ENCODE data around the gene ARID1B. TPM values are rescaled to one million over a fixed set of nuclear protein-coding genes. Genes with fewer than 3 reads are reported as not detected.

The ARID1B gene
- polyA plus RNA-seq, 1 donor, result 66.0 TPM

DNA sequence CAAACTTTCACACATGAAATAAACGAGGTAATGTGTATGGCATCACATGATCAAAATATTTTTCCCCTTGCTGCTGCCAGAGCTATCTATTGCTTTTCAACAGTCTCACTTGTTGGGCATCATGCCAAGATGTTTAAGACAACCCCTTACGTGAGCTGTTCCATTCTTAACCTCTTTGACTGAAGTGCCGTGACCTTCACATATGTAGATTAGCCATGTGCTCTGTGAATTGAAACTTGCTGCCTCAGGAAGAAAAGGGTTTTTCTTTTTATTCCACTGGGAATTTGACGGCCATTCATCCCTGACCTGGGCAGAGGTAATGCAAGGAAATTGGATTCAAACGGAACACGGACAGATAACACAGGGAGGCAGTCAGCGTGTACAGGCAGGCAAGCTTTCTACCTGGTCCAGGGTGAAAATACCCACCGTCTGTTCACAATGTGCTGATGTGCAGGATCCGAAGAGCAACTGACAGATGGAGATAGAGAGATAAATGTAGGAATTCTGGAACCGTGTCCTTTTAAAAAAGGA lies 14.2 kb downstream of the ARID1B start:
- no peak for DNase-seq (ENCODE audit: low read depth)

DNA sequence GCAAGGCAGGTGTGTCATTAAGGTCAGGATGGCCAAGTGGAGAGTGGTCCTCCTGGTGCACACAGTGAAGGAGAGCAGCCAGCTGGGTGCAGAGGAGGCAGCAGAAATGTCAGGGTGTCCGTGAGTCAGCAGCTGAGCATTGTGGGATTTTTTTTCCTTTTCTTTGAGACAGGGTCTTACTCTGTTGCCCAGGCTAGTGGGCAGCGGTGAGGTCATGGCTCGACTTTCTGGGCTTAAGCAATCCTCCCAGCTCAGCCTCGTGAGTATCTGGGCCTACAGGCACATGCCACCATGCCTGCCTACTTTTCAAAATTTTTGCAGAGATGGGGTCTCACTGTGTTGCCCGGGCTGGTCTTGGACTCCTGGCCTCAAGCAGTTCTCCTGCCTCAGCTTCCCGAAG lies 16.0 kb downstream of the ARID1B start:
- no peak for DNase-seq (ENCODE audit: low read depth)

DNA sequence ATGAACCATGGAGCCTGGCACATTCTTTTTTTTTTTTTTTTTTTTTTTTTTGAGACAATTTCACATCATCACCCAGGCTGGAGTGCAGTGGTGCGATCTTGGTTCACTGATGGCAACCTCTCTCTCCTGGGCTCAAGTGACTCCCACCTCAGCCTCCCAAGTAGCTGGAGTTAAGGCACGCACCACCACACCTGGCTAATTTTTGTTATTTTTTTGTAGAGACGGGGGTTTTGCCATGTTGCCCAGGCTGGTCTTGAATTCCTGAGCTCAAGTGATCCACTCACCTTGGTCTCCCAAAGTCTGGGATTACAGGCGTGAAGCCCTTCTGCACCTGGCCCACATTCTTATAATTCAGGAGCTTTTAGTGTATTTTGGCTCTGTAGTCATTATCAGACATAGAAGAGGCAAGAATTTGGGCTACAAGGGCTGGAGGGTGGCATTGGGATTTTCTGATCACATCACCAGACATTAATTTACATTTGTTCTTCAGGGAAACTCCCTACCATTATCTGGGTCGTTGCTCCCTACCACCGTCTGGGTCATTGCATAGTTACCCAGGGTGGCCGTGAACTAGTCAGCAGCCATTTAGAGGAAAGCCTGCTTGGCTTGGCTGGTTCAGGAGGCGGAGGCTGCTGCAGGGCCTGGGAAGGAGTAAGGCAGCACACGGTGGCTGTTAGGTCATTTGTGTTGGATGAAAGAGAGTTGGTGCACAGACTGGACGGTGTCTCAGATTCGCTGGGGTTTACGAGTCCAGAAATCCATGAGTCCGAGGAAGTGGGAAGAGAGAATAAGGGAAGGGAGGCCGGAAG lies 17.6 kb downstream of the ARID1B start:
- no peak for DNase-seq (ENCODE audit: low read depth)

DNA sequence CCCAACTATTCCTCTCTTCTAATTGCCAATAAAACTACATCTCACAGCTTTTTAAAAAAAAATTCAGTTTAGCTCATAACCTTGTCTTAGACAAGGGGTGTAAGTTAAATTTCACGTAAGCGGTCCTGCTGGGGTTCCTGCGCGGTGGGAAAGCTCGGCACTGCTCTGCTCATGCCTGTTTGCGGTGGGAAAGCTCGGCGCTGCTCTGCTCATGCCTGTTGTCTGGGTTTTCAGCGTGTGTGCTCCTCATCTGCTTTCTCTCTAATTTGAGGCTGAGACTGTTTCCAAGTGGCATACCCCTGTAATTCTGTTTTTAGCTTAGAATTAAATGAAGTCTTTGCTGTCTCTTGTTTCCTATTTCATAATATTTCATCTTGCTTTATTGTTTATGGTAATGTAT lies 18.6 kb downstream of the ARID1B start:
- no peak for DNase-seq (ENCODE audit: low read depth)

DNA sequence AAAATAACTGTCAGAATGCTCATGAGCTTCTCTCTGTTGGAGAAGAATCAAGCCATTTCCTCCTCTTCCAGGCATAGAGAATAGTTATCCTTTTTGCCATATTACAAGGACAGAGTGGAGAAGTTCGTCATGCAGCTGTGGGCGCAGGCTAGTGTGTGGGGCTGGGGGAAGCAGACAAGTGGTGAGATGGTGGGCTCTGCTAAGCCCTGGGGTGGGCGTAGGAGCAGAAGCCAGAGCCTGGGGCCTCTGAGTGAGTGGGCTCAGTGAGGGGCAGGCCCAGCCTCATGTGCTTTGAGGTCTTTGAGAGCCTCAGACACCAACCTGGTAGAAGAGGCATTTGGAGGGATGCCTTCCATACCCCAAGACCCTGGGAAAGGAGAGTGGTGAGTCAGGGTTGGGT lies 19.4 kb downstream of the ARID1B start:
- no peak for DNase-seq (ENCODE audit: low read depth)

DNA sequence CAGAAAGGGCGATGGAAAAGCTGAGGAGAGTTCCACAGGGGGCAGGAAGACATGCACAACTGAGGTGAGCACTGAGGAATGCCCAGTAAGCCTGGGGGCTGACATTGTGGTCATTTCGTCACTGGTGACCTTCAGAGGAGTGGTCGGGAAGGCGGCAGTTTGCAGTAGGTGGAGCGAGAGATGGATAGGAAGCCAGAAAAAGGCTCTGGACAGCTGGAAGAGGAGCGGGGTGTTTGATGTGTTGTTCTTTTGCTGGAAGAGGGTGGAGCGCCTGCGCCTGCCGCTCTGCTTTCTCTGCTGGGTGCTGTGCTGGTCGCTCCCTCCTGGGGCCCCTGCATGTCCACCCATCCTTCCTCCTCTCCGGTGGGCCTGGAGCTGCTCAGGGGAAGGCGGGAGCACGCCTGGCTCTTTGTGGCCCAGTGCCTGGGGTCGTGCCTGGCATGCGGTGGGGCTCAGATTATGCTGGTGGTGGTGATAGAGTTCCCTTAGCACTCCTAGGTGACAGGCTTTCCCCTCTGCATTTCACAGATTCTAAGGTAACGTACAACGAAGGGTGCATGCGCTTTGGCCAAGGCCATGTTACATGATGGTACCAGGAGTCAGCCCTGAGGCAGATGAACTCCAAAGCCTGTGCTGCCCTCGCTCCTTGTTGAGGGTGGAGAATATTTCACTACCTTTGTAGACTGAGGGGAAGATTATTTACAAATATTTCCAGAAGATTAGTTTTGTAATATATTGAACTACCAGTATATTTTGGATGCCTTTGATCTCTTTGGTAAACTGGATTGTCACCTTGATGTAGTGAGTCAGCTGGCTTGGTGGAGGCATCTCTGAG lies 20.9 kb downstream of the ARID1B start:
- no peak for DNase-seq (ENCODE audit: low read depth)

DNA sequence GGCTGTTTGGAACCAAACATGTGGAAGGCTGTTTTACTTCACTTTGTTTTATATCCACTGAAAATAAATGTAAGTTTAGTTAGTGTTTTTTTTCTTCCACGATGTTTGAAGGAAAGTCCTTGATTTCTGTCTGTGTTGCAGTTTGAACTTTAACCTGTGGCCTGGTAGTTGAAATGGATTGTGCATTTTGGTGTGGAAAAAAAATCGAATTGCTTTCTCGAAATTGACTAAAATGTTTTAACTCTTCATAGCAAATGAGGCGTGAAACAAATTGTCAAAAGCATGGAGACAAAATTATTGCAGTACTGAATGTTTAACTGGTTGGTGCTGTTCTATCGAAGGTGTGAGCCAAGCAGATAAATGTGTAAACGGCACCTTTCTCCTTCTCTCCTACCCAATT lies 24.5 kb downstream of the ARID1B start:
- DNase-seq (ENCODE audit: low read depth), result no peak

DNA sequence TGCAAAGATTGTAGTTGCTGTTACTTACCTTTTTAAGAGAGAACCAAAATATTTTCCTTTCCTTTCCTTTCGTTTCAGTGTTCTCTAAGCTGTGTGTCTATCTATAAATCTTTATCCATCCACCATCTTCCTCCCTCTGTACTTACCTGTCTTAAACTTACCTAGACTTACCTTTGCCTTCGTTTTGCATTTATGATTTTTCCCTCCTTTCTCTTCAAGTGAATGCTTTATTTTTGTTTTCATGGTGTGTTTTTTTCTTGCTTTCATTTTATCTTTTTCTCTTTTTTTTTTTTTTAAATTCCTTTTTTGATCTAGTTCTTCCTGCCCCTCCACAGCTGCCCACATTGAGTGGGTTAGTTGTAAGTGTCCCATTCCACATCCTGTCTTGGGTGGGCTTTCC lies 26.2 kb downstream of the ARID1B start:
- DNase-seq (ENCODE audit: low read depth), result no peak

DNA sequence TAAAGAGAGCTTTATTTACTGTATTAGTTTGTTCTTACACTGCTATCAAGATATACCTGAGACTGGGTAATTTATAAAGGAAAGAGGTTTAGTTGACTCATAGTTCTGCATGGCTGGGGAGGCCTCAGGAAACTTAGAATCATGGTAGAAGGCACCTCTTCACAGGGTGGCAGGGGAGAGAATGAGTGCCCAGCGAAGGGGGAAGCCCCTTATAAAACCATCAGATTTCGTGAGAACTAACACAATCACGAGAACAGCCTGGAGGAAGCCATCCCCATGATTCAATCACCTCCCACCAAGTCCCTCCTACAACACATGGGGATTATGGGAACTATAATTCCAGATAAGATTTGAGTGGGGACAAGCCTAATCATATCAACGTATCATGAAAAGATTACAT lies 27.2 kb downstream of the ARID1B start:
- no peak for DNase-seq (ENCODE audit: low read depth)

DNA sequence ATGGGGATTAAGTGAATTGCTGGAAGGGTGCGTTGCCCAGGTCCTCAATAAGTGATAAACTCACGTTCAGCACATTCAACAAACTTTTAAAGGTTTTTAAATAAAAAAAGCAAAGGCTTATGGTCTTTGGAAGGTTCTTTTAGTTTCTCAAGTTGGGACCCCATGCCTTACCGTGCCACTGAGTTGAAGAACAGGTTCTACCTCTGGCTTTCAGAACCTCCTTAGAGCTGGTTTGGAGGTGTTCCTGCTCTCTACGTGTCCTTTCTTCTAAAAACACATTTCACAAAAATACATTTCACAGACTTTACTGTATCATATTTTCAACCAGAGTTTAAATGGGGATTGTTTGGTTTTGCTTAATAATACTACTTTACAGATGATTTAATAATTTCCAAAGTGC lies 29.0 kb downstream of the ARID1B start:
- DNase-seq (ENCODE audit: low read depth), result no peak

DNA sequence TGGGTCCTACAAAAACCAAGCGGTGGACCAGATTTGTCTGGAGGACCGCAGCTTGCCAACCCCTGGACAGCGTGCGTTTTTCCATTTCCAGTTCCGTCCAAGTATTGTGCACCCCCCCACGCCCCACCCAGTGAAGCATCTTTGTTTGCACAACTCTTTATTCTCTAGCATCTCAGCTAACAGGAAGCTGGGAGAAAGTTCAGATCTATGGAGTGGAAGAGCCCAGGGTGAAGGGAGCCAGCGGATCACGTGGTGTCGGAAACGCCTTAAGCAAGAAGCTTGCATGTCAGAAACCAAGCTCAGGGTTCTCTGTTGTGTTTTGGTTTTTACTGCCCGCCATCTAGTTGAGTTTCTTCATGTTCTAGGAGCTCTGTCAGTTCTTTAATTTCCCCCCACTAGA lies 29.9 kb downstream of the ARID1B start:
- DNase-seq (ENCODE audit: low read depth), result no peak

DNA sequence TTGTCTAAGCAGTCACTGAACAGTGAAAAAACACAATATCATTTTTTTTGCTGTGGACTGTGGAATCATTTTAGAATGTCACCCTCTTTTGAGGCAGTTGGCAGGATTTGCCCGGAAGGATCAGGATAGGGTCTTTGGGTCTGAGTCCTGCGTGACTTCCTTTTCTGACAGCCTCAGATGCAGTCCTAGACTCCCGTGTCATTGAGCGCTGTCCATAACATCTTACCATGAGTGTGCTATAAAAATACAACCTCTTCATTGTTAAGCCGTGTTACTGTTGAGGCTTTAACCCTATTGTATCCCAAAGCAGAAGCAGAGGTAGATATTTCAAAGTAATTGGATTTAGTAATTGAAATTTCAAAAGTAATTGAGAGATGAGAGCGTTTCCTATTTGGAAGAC lies 30.6 kb downstream of the ARID1B start:
- DNase-seq (ENCODE audit: low read depth), result no peak

DNA sequence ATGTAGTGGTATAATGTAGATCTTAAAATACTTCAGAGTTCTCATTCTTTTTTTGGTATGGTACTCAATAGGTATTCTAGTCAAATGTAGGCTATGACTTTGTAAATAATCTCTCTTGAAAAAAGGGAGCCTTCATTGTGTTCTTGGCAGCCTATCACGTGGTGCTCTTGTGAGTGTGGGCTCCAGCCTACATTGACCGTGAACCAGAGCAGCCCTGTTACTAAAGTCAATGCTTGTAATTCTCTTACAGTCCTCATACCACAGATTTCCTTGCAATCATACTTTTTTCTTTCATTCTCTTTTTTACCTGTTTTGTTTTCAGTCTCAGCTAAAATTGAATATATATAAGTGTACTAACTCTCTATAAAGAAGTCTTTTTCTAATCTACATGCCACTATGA lies 31.1 kb downstream of the ARID1B start:
- no peak for DNase-seq (ENCODE audit: low read depth)

DNA sequence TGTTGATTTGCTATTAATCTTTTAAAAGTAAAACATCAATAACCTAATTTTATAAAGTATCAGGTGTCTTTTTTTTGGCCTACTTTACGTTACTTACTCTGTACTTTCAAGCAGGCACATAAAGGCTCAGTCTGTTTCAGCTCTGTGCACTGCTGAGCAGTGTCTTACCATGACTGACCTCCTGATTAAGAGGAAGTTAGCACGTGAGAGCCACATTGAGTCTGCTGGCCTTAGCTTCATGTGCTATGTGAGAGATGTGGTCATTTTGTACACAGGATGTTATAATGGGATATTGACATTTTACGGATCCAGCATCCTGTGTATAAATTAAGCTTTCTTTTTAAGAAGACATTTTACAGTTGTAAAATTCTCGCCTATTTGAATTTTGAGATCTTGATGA lies 31.9 kb downstream of the ARID1B start:
- DNase-seq (ENCODE audit: low read depth), result no peak

DNA sequence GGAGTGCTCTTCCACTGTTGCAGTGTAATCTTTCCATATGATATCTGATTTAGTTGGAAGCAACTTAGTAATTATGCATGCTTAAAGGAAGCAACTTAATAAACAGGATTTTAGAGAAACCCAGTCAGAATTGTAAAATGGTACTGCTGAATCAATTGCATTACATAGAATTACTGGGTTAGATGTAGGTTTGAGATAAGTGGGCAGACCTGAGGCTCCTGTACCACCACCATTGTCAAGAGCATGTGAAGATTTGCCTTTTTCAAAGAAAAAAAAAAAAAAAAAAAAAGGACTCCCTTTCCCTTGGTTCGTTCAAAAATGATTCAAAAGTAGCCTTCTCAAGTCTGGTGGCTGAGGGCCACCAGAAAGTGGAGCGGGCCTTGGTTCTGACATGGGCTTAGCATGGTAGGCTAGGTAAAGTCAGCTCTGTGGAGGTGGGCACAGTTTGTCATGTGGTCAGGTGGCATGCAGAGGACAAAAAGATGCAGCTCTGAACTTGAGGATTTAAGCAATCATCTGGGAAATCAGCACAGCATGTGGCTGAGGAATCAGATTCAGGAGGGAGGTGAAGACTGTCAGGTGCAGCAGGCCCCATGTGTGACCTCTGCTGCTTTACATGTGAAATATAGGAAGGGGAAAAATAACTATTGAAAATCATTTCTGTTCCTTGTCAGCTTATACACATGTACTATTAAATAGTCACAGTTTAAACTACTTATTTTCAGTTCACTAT lies 32.4 kb downstream of the ARID1B start:
- DNase-seq (ENCODE audit: low read depth), result no peak

DNA sequence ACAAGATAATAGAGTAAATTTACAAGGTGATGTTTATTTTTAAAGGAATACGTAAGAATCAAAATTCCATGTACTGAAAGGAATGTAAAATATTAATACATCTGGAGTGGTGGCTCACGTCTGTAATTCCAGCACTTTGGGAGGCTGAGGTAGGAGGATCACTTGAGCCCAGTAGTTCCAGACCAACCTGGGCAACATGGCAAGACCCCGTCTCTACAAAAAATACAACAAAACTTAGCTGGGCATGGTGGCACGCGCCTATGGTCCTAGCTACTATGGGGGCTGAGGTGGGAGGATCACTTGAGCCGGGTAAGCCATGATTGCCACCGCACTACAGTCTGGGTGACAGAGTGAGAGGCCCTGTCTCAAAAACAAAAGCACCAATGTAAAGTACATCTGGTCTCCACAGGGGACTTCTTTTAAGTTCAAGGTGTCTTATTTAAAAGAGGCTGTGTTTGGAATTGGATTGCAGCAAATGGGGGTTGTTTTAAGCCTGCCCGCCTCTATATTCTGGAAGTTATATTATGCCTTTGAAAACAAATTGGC lies 36.9 kb downstream of the ARID1B start:
- no peak for DNase-seq (ENCODE audit: low read depth)

DNA sequence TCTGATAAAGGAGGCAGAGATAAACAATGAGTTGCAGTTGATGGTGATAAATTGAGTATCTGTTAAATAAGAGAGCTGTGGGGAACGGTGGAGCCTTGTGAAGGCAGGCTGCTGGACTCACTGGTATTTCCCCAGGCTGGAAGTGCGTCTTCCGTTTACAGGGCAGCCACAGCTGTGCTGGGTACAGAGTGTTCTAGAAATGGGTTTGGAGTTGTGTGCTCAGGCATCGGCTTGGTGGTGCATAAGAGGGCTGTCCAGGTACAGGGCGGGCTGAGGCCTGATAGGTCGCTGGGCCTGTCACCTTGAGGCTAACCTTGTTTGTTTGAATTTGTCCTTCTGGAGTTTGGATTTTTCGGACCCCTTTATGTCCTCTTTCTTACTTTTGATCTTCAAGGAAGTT lies 39.3 kb downstream of the ARID1B start:
- no peak for DNase-seq (ENCODE audit: low read depth)

DNA sequence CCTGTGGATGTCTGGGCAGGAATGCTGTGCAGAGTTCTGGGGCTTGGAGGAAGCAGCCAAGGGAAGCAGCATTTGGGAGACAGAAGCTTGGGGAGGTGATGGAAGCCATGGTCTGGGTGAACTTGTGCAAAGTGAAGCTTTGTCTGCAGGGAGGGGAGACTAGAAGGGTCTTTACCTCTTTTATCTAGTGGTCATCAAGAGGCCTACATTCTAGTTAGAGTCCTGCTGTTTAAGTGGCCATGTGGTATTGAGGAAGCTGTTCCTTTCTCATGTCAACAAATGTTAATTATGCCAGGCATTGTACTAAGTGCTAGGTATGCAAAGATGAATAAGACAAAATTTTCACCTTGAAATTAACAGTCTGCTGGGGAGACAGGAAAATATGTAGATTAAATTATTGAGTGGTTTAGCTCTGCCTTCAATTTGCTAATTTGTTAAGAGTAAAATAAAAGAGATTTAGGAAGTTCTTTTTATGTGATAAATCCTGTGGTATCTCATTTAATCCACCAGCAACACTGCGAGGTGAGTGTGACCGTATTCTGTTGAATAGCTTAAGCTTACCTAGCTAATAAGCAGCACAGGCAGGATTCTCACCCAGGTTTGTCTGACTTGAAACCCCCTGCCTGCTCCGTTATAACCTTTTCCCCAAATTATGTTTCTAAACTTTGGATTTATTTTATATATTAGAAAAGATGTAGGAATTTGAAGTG lies 43.1 kb downstream of the ARID1B start:
- no peak for DNase-seq (ENCODE audit: low read depth)

DNA sequence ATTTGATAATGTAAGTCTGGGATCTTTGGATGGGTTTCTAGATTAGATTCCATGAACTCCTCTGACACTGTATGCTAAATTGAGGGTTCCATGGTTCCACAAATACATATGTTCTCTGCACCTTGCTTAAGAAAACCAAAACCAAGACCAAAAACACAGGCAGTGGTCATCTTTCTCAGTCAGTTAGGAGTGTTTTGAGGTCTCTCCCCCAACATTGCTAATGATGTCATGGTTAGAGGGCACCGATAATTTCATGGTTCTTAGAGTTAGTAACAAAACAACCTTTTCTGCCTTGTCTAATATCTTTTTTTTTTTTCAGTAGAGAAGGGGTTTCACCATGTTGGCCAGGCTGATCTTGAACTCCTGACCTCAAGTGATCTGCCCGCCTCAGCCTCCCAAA lies 44.5 kb downstream of the ARID1B start:
- no peak for DNase-seq (ENCODE audit: low read depth)

DNA sequence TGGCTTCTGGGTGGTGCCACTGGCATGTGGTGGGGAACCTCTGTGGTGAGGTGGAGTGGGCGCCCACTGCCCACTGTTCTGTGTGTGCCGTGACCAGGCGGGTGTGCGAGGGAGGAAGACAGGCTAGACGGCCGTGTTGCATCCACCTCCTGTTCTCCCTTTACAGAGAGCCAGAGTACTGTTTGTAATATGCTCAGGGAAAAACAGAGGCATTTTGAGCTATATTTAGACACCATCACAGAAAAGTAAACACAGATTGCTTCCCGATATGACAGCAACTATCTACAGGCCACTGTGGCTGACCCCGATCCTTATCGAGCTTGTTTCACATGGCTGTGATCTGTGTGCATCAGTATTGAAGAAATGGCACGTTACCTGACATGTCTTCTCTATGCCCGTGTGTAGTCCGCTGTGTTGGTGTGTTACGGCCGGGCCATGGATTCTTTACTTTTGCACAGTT lies 45.6 kb downstream of the ARID1B start:
- DNase-seq (ENCODE audit: low read depth), result no peak

DNA sequence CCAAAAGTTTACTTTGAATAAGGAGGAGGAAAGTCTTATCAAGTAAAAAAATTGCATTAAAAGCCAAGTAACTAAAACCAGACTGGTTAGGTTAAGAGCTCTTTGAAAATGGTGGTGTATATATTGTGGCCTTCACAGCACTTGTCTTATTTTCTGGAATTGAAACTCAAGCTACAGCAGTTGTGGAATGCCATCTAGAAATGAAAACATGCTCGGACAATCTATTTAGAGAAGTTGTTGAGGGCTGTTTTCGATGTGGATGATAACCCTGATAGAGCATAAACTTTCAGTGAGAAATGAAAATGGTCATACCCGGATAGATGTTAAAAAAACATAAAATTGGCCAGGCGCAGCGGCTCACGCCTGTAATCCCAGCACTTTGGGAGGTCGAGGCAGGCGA lies 47.0 kb downstream of the ARID1B start:
- DNase-seq (ENCODE audit: low read depth), result no peak

Data from forelimb muscle (tissue), 1 donor.